Measurements from ENCODE around the gene MB21D2.

DNA sequence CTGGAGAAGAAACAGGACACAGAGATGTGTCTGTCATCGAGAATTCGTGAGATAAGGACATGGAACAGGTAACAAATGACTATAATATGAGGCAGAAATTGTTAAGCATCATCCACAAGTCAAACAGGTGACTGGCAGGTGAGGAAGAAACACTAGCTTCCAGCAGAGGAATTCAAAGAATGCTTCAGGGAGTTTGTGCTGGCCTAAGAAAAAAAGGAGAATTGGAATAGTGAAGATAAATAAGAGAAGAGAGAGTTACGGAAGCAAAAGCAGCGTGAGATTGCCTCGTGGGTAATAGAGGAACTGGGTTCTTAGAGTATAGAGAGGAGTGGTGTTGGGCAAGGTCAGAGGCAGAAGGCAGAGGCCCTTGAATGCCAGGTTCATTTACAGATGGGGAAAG, 167.5 kb downstream of the MB21D2 start:
- TF ChIP-seq, protein P1, sequence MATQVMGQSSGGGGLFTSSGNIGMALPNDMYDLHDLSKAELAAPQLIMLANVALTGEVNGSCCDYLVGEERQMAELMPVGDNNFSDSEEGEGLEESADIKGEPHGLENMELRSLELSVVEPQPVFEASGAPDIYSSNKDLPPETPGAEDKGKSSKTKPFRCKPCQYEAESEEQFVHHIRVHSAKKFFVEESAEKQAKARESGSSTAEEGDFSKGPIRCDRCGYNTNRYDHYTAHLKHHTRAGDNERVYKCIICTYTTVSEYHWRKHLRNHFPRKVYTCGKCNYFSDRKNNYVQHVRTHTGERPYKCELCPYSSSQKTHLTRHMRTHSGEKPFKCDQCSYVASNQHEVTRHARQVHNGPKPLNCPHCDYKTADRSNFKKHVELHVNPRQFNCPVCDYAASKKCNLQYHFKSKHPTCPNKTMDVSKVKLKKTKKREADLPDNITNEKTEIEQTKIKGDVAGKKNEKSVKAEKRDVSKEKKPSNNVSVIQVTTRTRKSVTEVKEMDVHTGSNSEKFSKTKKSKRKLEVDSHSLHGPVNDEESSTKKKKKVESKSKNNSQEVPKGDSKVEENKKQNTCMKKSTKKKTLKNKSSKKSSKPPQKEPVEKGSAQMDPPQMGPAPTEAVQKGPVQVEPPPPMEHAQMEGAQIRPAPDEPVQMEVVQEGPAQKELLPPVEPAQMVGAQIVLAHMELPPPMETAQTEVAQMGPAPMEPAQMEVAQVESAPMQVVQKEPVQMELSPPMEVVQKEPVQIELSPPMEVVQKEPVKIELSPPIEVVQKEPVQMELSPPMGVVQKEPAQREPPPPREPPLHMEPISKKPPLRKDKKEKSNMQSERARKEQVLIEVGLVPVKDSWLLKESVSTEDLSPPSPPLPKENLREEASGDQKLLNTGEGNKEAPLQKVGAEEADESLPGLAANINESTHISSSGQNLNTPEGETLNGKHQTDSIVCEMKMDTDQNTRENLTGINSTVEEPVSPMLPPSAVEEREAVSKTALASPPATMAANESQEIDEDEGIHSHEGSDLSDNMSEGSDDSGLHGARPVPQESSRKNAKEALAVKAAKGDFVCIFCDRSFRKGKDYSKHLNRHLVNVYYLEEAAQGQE (IDR thresholded peaks at IDR 0.05; ENCODE audit: insufficient read depth in 1 of 2, low read depth in 2 of 2, low read length in 2 of 2): no peak
- no peak for TF ChIP-seq POLR2AphosphoS5 (IDR thresholded peaks at IDR 0.05; ENCODE audit: low read depth, low read length)
- TF ChIP-seq TAF1 (IDR thresholded peaks at IDR 0.05; ENCODE audit: borderline replicate concordance, insufficient read depth, low read length): no peak
- no peak for TF ChIP-seq SIN3A (IDR thresholded peaks at IDR 0.05; ENCODE audit: borderline replicate concordance, insufficient read depth, low read length)
- no peak for TF ChIP-seq FOXP2 (optimal IDR thresholded peaks at IDR 0.05; ENCODE audit: borderline replicate concordance, extremely low read depth, extremely low read length, insufficient read depth)
